Esophagus muscularis mucosa (tissue), 4 donors: ENCODE results near the gene EGLN2. TPM values are rescaled to one million over a fixed set of nuclear protein-coding genes. Genes with fewer than 3 reads are reported as not detected.

Experiments
- DNase-seq: peaks from one replicate; pipeline ENCODE4 v3.0.0-alpha.2; 2017; ENCODE audit errors: extremely low spot score
- H3K27ac ChIP-seq, 4 donors: fragments of 200-600 bp; sonication (generic); replicated peaks in 1 of 4; 1 replicate in 3 of 4; 2 replicates in 1 of 4; pipeline ENCODE4 v1.5.1; 2016 to 2019; ENCODE audit warnings: mild to moderate bottlenecking in 1 of 4
- H3K27me3 ChIP-seq, 4 donors: fragments of 200-600 bp; sonication (generic); one replicate each; pipeline versions ENCODE4 v1.5.1 to v1.6.0; 2016 to 2019
- H3K36me3 ChIP-seq, 4 donors: fragments of 200-600 bp; sonication (generic); one replicate each; pipeline ENCODE4 v1.5.1; 2016 to 2019
- H3K4me1 ChIP-seq, 4 donors: fragments of 200-600 bp; sonication (generic); one replicate each; pipeline ENCODE4 v1.5.1; 2016 to 2019
- H3K4me3 ChIP-seq, 4 donors: fragments of 200-600 bp; sonication (generic); 1 replicate in 2 of 4; 2 replicates in 2 of 4; pipeline ENCODE4 v1.5.1; 2016 to 2019; ENCODE audit warnings: mild to moderate bottlenecking in 4 of 4, moderate library complexity in 1 of 4
- H3K9me3 ChIP-seq, 4 donors: fragments of 200-600 bp; sonication (generic); 1 replicate in 3 of 4; 2 replicates in 1 of 4; pipeline ENCODE4 v1.5.1; 2016 to 2019
- EP300 ChIP-seq: sonication (generic); formaldehyde crosslinking; IDR thresholded peaks from one replicate; pipeline ENCODE4 v1.6.1; 2017; ENCODE audit warnings: antibody characterized with exemption
- POLR2A ChIP-seq: fragments of 450-650 bp; IDR thresholded peaks from one replicate; pipeline ENCODE4 v1.6.1; 2017; ENCODE audit warnings: antibody characterized with exemption, moderate library complexity, mild to moderate bottlenecking, low read depth
- POLR2AphosphoS5 ChIP-seq, 2 donors: sonication (generic); formaldehyde crosslinking; IDR thresholded peaks; one replicate each; pipeline ENCODE4 v1.6.1; 2017; ENCODE audit warnings: antibody characterized with exemption in 2 of 2
- WGBS: methylation state at CpG from one replicate; pipeline ENCODE4 v1.1.5; 2018; 5-methylcytosine and 5-hydroxymethylcytosine counted together
- intact Hi-C: fragments of 100-400 bp; cut with DNase I; formaldehyde crosslinking; loops from one replicate; pipeline ENCODE4 v1.15.1; 2023
- total RNA-seq, 4 donors: library from RNA; depleted of rRNA; stranded (reverse); fragments of >200 nt; gene quantifications; one replicate each; pipeline versions ENCODE4 v1.1.0 to v1.2.1, GENCODE V29; 2016
- TF ChIP-seq, protein P1 (sequence below), 3 experiments: fragments of 200-600 bp in 2 of 3; fragments of 450-650 bp in 1 of 3; sonication (generic) in 2 of 3; IDR thresholded peaks; one replicate each; pipeline ENCODE4 v1.5.1; 2017 to 2019; ENCODE audit warnings: antibody characterized with exemption in 3 of 3, mild to moderate bottlenecking in 2 of 3, moderate library complexity in 1 of 3

EGLN2 gene
- total RNA-seq, 4 donors from 2014 or later: 93.1 to 131 (median 101) TPM

DNA sequence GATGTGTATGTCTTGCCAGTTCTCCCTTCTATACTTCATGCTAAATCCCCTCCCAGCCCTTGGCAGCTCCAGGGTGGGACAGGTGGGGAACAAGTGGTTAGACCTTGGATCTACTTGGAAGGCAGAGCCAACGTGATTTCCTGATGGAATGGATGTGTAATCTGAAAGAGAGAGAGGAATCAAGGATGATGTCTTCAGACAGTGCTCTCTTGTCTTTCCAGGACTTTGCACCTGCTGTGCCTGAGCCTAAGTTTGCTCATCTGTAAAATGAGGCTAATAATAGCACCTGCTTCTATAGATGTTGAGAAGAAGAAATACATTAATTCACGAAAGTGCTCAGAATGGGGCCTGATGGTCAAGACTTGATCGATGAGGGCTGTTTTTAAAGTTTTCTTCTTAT lies 7.0 kb upstream of the EGLN2 start:
- H3K27ac ChIP-seq: no peak overlapping the region
- WGBS: 95% methylated on average over 3 of the region's 3 CpGs
- H3K4me1 ChIP-seq: no peaks in the 10 kb centered on the region
- H3K27me3 ChIP-seq: no peaks in the 10 kb centered on the region
- no peaks in the 10 kb centered on the region for H3K9me3 ChIP-seq
- H3K4me3 ChIP-seq: no peak overlapping the region
- no peak for TF ChIP-seq POLR2AphosphoS5 (IDR thresholded peaks at IDR 0.05)
- TF ChIP-seq EP300: no peak
- no peak for TF ChIP-seq POLR2A
- TF ChIP-seq, protein P1, sequence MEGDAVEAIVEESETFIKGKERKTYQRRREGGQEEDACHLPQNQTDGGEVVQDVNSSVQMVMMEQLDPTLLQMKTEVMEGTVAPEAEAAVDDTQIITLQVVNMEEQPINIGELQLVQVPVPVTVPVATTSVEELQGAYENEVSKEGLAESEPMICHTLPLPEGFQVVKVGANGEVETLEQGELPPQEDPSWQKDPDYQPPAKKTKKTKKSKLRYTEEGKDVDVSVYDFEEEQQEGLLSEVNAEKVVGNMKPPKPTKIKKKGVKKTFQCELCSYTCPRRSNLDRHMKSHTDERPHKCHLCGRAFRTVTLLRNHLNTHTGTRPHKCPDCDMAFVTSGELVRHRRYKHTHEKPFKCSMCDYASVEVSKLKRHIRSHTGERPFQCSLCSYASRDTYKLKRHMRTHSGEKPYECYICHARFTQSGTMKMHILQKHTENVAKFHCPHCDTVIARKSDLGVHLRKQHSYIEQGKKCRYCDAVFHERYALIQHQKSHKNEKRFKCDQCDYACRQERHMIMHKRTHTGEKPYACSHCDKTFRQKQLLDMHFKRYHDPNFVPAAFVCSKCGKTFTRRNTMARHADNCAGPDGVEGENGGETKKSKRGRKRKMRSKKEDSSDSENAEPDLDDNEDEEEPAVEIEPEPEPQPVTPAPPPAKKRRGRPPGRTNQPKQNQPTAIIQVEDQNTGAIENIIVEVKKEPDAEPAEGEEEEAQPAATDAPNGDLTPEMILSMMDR (IDR thresholded peaks at IDR 0.05): no peak
- H3K36me3 ChIP-seq: peaks cover 0 to 63% (median 29%) of the 10 kb centered on the region in 4 donors
- intact Hi-C loops: no loop called here
- DNase-seq: no peak

- Histone ChIP-seq H3K4me1 (peaks cover 30 to 37% (median 34%) of the 10 kb centered on the region in 4 donors), H3K4me3 (peak overlapping the region in 2 of 4 donors; percentile 98), H3K36me3 (peaks cover 5 to 34% (median 26%) of the 10 kb centered on the region in 4 donors), H3K27me3 (no peaks in the 10 kb centered on the region), H3K9me3 (no peaks in the 10 kb centered on the region), H3K27ac (peak overlapping the region; percentile 95 to 99 (median 96))
- DNase-seq: no peak
- intact Hi-C loops: loop anchor here (5.0 kb wide), 1 partner anchor 45 kb away; the partner anchor contains the start of genes ACTMAP and SNRPA
- 98% methylated on average over 6 of the region's 14 CpGs for WGBS
- TF ChIP-seq POLR2A (no peak), EP300 (no peak), POLR2AphosphoS5 (IDR thresholded peaks at IDR 0.05) (no peak)
- TF ChIP-seq, protein P1 (IDR thresholded peaks at IDR 0.05): no peak
Measured at GRCh38 chr19:40797166-40797962, 1.6 kb upstream of the EGLN2 start.

- DNase-seq: no peak
- TF ChIP-seq, protein P1 (IDR thresholded peaks at IDR 0.05): peak; percentile 36 to 57 (median 52)
- no peak for TF ChIP-seq POLR2A
Measured at GRCh38 chr19:40797963-40798682, 868 bp upstream of the EGLN2 start.

DNA sequence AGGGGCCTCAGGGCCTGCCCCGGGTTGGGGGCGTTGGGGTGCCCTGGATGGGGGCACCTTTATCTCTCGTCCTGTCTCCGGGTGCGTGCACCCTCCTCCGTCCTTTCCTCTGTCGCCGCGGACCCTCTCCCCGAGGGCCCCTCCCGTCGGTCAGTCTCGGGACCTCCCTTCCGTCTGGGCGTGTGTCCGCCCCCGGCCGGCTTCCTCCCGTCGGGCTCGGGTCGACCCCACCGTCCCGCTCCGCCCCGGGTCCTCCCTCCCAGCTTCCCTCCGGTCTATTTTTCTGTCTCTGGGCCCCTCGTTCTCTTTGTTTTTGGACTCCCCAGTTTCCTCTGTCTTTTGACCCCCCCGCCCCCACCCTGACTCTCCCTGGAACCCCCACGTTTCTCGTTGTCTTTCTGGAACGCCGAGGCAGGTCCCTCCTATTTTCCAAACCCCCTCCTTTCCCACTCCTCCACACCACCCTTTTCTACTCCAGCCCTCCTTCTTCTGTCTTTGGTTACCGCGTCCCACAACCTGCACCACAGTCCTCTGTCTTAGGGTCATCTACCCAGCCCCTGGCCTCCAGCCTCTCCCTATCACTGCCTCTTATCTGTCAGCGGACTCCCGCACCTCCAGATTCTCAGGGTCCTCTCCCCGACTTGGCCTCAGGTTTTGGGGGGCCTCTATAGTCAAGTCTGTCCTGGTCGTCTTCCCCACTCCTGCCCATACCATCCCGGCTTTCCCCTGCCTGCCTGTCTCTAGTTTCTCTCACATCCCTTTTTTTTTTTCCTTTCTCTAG lies 757 bp downstream of the EGLN2 start:
- no peaks in the 10 kb centered on the region for H3K9me3 ChIP-seq
- no peak for DNase-seq
- WGBS: 2% methylated on average over 37 of the region's 40 CpGs
- peaks cover 5 to 23% (median 20%) of the 10 kb centered on the region in 4 donors for H3K36me3 ChIP-seq
- intact Hi-C loops: loop anchor here (5.0 kb wide), 2 partner anchors 47 to 137 kb away; partner anchors contain the start of genes ACTMAP and SNRPA
- H3K4me3 ChIP-seq: peak overlapping the region; percentile 77 to 99 (median 98)
- no peaks in the 10 kb centered on the region for H3K27me3 ChIP-seq
- peaks cover 54 to 61% (median 58%) of the 10 kb centered on the region in 4 donors for H3K4me1 ChIP-seq
- H3K27ac ChIP-seq: peak overlapping the region; percentile 95 to 99 (median 96)
- TF ChIP-seq, protein P1 (IDR thresholded peaks at IDR 0.05): no peak
- TF ChIP-seq EP300 (no peak), POLR2AphosphoS5 (IDR thresholded peaks at IDR 0.05) (peak in 1 of 2 donors; percentile 52), POLR2A (no peak)

More at GRCh38 chr19:40797963-40798682, 868 bp upstream of the EGLN2 start:
- Histone ChIP-seq H3K36me3 (peaks cover 5 to 27% (median 20%) of the 10 kb centered on the region in 4 donors), H3K27me3 (no peaks in the 10 kb centered on the region), H3K9me3 (no peaks in the 10 kb centered on the region), H3K27ac (peak overlapping the region; percentile 95 to 99 (median 96)), H3K4me1 (peaks cover 38 to 44% (median 42%) of the 10 kb centered on the region in 4 donors), H3K4me3 (peak overlapping the region; percentile 77 to 99 (median 98))
- WGBS: 13% methylated on average over 24 of the region's 28 CpGs
- intact Hi-C loops: loop anchor here (5.0 kb wide), 1 partner anchor 46 kb away; the partner anchor contains the start of genes ACTMAP and SNRPA
